MM.1S (cell line): ENCODE results near the gene EPB42.

Source experiments
- CTCF ChIP-seq: fragments of 300-600 bp; sonication (generic); IDR thresholded peaks from 2 replicates; pipeline ENCODE4 v1.5.1; 2016; ENCODE audit warnings: antibody characterized with exemption, low read length, mixed read lengths
- EZH2 ChIP-seq: fragments of 300-600 bp; sonication (generic); optimal IDR thresholded peaks from 2 replicates; pipeline ENCODE3; 2017; ENCODE audit warnings: low read depth, mild to moderate bottlenecking, antibody characterized with exemption, low read length, mixed read lengths
- EZH2phosphoT487 ChIP-seq: fragments of 300-600 bp; sonication (generic); IDR thresholded peaks from 2 replicates; pipeline ENCODE4 v1.6.1; 2018; ENCODE audit warnings: antibody characterized with exemption, low read length

DNA sequence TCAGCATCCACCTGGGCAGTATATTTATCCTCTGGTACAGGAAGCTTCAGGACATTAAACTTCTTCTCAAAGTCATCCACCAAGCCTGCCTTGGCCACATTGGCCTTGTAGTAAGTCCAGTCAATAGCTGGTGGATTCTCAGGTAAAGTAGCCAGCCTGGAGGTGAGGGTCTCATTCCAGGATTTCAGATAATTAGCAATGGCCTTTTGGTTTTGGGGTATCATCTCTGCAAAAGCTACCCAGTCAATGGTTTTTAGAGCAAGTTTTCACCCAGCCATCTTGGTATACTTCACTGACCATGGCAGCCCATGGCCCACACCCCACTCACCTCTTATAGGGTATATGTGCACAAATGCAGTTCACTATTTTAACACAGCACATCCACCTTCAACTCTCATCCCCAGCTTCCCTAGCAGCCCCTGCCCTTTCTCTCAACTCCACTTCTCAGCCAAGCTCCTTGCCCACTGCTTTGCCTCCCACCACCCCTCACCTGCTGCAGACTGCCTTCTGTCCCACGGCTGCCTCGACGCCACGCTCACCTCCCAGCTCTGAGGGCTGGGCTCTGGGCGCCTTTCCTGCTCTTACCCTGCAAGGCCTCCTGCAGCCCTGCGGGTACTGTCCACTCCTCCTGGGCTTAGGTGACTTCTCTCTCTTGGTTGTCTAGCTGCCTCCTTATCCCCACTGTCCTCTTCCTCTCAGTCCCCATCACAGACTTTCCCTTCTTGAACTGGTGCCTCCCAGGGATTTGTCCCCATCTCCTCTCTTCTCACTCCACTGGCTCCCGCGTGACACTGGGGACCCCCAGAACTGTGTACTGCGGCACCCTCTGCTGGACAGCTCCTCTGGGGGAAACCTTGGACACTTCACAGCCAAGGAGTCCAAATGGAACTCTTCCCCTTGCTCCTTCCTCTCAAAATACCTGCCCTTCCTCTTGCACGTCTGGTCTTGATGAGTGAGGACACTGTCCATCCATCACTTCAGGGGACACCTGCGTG is 47.6 kb upstream of the EPB42 start:
- TF ChIP-seq CTCF (peak; percentile 12; the same call in 1 of the 2 replicates), EZH2phosphoT487 (no peak), EZH2 (no peak)
